GM18505 (cell line): Measurements from ENCODE around the gene SVEP1.
A peak's percentile ranks its signal among the peaks of the same experiment; 100 is the strongest.

Experiments
- ATAC-seq: cut with Tn5 transposase; IDR thresholded peaks from one replicate; pipeline ENCODE4 v1.9.1; 2021; ENCODE audit not compliant: unreplicated experiment
- POLR2A ChIP-seq: IDR thresholded peaks from 4 replicates; pipeline ENCODE4 v1.6.1; 2011; ENCODE audit warnings: borderline replicate concordance; ENCODE audit not compliant: insufficient read depth, insufficient read length; ENCODE audit errors: extremely low read depth

The SVEP1 gene

DNA sequence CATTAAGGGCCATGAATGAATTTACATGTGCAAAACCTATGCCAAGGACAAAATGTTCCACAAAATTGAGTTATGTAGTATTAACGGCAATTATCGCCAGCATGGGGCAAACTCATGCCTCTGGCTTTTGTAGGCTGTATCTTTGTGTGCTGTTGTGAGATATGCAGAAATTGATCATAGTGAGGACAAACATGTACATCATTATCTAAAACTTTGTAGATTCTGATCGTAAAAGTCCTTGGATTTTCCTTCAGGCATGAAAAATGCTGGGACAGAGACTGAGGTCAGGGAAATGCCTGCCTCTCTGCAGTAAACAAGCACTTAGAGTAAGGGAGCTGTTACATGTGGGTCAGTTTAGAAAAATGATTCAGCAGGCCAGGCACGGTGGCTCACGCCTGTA is 236.0 kb downstream of the SVEP1 start:
- ATAC-seq, result no peak
- no peak for TF ChIP-seq POLR2A

DNA sequence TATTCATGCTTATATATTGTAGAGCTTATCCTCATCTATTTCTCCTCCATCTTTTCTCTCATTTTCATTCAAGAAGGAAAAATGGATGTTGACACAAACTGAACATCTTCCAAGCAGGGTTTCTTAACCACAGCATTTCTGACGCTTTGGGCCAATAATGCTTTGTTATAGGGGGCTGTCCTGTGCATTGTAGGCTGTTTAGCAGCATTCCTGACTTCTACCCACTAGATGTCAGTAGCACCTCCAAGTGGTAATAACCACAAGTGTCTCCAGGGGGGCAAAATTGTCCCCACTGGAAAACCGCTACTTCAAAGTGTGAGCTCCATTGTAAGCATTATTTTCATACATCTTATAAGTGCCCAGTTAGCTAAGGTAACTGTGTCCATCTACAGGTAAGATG is 239.2 kb downstream of the SVEP1 start:
- no peak for TF ChIP-seq POLR2A
- no peak for ATAC-seq

- TF ChIP-seq POLR2A, result no peak
- no peak for ATAC-seq
Measured at GRCh38 chr9:110338143-110338542, 241.4 kb downstream of the SVEP1 start.

- TF ChIP-seq POLR2A, result no peak
- ATAC-seq, result no peak
Measured at GRCh38 chr9:110337727-110338126, 241.8 kb downstream of the SVEP1 start, which contains the start of gene TXNDC8. TSS of gene TXNDC8 (minus strand) at chr9:110337863.

DNA sequence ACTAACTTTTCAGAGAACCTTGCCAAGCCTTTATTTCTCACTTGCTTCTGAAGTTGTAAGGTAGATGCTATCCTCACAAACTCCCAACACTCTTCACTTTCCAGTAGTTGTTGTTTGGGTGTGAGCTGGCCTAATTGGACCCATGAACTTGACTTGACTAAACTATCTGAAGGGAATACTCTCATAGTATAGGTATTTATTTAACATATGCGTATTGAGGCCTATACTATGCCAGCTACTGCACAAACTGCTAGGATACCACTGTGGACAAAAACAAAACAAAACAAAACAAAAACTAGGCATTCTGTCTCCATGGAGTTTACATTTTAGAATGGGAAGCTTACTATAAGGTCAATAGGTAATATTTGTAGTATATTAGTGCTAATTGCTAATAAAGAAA is 243.2 kb downstream of the SVEP1 start:
- no peak for ATAC-seq
- TF ChIP-seq POLR2A, result no peak

DNA sequence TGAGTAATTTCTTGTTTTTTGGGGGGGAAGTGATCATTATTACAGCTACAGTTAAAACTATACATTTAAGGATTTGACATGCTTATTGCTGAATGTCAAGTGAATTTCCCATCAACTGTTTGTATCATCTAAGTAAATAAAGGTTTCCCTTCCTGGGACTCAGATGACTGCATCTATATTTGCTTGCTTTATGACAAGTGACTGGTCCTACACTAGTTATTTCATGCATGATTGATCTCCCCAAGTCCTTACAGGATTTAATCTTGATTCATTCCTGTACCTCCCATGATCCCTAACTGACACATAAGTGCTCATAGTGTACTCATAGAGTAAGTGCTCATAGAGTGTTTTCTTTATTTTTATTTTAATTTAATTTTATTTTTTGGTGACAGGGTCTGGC is 244.7 kb downstream of the SVEP1 start:
- ATAC-seq, result no peak

GRCh38 chr9:110334183-110334582 is 245.4 kb downstream of the SVEP1 start:
- peak; percentile 70 for ATAC-seq
- TF ChIP-seq POLR2A, result no peak

More for the DNA sequence above, 244.7 kb downstream of the SVEP1 start:
- no peak for TF ChIP-seq POLR2A

DNA sequence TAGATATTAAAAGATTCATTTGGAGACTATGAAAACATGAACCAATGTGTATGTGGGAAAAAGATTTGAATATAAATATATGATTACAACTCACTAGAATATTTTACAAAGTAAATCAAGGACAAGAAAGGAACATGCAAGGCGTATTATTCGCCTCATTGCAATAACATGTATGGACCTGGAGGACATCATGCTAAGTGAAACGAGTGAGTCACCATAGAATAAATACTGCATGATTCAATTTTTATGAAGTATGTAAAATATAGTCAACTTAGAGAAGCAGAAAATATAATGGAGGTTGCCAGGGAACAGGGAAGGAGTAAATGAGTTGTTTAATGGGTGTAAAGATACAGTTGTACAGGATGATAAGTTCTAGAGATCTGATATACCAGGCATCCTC is 246.8 kb downstream of the SVEP1 start:
- ATAC-seq, result no peak
- TF ChIP-seq POLR2A, result no peak

- no peak for TF ChIP-seq POLR2A
- ATAC-seq, result no peak
Measured at GRCh38 chr9:110330484-110331105, 248.9 kb downstream of the SVEP1 start.

DNA sequence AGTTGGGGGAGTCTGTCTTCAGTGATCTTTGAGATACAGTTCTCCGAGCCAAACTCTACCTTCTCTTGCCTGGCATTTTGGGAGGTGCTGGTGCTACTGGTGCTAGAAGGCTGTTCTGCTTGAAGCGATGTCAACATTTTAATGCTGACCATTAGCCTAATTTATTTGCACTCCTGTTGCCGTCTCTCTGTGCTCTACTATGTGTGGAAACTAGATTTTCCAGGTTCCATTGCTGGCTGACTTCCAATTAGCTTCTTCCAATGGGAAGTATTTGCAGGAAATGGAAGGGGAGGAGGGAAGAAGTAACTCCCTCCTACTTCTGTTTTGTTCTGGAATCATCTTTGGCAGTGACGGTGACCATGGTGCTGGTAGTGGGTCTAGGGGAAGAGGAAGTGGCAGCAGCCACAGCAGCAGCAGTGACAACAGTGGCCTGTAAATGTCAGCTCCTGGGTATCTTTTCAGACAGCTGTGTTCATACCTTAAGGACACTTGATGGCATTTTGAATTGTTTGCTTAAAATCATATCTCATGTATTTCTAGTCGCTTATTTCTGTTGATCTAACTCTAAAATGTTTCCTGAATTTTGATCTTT is 249.8 kb downstream of the SVEP1 start:
- TF ChIP-seq POLR2A, result no peak

DNA sequence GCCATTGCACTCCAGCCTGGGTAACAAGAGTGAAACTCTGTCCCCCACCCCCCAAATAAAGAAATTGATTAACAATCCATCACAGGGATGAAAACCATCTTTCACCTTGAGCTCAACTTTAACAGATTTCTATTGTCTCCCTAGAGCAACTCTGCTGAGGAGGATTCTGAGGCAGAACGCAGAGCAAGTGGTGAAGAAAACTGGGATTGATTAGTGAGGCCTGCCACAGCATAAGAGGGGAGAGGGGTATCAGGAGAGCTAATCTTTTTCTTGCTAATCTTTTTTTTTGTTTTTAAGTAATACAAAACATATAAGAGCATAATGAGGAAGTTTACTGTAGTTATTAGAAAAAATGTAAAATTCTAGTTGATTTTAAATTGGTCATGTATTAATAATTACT is 250.8 kb downstream of the SVEP1 start:
- ATAC-seq, result no peak
- TF ChIP-seq POLR2A, result no peak

More for the DNA sequence above, 249.8 kb downstream of the SVEP1 start:
- no peak for ATAC-seq

DNA sequence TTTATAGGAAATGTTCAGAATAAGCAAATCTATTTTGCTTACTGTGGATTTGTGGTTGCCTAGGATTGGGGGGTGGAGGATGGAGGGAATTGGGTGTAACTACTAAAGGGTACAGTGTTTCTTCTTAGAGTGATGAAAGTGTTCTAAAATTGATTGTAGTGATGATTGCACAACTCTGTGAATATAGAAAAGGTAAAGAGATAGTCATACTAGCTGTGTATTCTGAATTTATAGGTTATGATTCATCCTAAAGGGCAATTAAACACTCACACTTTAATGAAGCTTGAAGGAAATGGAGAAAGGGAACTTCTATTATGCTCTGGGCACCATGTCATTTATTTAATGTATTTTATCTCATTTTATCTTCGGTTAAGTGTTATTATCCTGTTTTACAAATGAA is 251.8 kb downstream of the SVEP1 start:
- no peak for TF ChIP-seq POLR2A
- ATAC-seq, result no peak

GRCh38 chr9:110323818-110324217 is 255.7 kb downstream of the SVEP1 start:
- no peak for TF ChIP-seq POLR2A
- ATAC-seq, result no peak

DNA sequence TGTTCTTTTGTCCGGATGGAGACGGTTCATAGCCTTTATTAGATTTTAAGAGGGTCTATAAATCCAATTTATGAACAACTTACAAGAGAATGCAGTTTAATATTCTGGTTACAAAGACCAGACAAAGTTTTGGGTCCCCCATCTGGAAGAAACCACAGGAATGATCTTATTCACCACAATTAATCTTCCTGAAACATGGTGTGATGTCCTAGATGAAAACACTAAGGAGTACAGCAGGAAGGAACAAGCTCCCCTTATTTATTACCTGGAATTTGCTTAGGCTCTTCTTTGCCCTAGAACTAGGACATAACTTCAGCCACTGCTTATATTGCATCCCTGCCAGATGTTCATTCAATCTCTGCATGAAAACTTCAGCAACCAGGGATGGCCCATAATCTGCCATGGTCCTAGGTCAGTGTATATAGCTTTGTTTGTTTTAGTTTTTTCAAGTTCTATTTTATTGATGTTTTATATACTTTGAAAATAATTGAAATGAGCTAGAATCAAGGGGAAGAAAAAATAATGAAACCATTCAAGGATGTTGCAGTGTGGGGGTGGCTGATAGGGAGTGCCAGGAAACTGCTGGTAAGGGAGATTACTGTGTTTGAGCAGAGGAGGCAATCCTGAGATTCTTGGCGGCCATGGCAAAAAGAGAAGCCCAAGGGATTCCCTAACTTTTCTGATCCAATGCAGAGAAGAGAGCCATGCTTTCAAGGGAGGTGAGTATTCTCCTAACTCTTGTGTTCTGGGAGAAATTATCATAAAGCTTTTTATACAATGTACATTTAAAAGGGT is 258.7 kb downstream of the SVEP1 start:
- no peak for TF ChIP-seq POLR2A
- no peak for ATAC-seq
